Testis (tissue), 2 donors: Measurements from ENCODE around the gene PRKAG1.

Experiments used
- POLR2A ChIP-seq: fragments of 450-650 bp; IDR thresholded peaks from one replicate; pipeline ENCODE4 v1.6.1; 2017; ENCODE audit warnings: antibody characterized with exemption, mild to moderate bottlenecking, moderate library complexity
- TF ChIP-seq, protein P1 (sequence below), 3 experiments: fragments of 450-650 bp in 2 of 3; fragments of 200-600 bp in 1 of 3; sonication (generic) in 1 of 3; IDR thresholded peaks; one replicate each; pipeline ENCODE4 v1.5.1; 2016 to 2019; ENCODE audit warnings: antibody characterized with exemption in 3 of 3, mild to moderate bottlenecking in 2 of 3, moderate library complexity in 1 of 3

DNA sequence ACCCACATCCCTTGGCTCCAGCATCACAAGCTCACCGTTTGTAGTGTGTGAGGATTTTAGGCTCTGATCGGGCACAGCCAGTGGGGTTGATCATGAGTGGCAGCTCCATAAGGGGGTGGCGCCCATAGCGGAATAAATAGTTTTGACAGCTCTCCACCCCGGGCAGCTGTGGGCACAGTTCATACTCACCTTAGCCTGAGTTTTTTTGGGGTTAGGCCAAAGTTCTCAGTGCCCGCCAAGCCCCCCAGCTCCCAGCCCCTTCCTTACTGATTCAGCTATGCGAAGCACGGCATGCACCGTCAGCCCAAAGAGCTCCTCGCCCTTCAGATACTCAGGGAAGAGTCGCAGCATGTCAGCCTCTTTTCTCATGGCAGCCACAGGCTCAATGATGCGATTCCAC, 6.0 kb upstream of the PRKAG1 start:
- TF ChIP-seq POLR2A: no peak
- TF ChIP-seq, protein P1, sequence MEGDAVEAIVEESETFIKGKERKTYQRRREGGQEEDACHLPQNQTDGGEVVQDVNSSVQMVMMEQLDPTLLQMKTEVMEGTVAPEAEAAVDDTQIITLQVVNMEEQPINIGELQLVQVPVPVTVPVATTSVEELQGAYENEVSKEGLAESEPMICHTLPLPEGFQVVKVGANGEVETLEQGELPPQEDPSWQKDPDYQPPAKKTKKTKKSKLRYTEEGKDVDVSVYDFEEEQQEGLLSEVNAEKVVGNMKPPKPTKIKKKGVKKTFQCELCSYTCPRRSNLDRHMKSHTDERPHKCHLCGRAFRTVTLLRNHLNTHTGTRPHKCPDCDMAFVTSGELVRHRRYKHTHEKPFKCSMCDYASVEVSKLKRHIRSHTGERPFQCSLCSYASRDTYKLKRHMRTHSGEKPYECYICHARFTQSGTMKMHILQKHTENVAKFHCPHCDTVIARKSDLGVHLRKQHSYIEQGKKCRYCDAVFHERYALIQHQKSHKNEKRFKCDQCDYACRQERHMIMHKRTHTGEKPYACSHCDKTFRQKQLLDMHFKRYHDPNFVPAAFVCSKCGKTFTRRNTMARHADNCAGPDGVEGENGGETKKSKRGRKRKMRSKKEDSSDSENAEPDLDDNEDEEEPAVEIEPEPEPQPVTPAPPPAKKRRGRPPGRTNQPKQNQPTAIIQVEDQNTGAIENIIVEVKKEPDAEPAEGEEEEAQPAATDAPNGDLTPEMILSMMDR (IDR thresholded peaks at IDR 0.05): no peak
